Adipose tissue (tissue), 3 donors: Measurements from ENCODE around the gene TLN1. TPM values are rescaled to one million over a fixed set of nuclear protein-coding genes. Genes with fewer than 3 reads are reported as not detected.

Experiments used
- H3K27ac ChIP-seq: one replicate; pipeline ENCODE4 v1.5.1; 2013; ENCODE audit warnings: low read depth, low read length
- WGBS, 3 donors: extraction: QIAGEN DNeasy Blood & Tissue Kit; methylation state at CpG; one replicate each; pipeline ENCODE4 v1.1.7; 2013; 5-methylcytosine and 5-hydroxymethylcytosine counted together
- polyA plus RNA-seq, 3 donors: library from polyadenylated mRNA; stranded (reverse); fragments of 200-250 nt; gene quantifications; one replicate each; pipeline ENCODE4 v1.2.3, GENCODE V29; 2013
- donor health status: healthy with polysubstance abuse.
- donor health status: Bipolar disorder and iron deficiency.
- donor health status: healthy.

The TLN1 gene
- polyA plus RNA-seq, 3 donors, result 72.4 to 310 (median 201) TPM

- no peak overlapping the region for H3K27ac ChIP-seq
- 55 to 66% (median 62%) methylated on average over 15 of the region's 15 CpGs for WGBS, 3 donors
Measured at GRCh38 chr9:35680331-35681105, 51.5 kb downstream of the TLN1 start.

DNA sequence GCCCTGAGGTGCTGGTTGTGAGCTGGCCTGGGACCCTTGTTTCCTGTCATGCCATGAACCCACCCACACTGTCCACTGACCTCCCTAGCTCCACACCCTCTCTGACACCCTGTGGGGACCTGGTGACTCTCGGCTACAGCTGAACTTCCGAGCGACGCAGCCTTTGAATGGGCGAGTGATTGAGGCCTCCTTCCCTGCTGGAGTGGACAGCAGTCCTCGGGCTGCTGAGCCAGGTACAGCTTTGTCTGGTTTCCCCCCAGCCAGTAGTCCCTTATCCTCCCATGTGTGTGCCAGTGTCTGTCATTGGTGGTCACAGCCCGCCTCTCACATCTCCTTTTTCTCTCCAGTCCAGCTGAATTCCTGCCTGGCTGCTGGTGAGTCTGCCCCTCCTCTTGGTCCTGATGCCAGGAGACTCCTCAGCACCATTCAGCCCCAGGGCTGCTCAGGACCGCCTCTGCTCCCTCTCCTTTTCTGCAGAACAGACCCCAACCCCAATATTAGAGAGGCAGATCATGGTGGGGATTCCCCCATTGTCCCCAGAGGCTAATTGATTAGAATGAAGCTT, 52.1 kb downstream of the TLN1 start:
- 90 to 96% (median 92%) methylated on average over 8 of the region's 8 CpGs for WGBS, 3 donors
- H3K27ac ChIP-seq, result no peak overlapping the region

DNA sequence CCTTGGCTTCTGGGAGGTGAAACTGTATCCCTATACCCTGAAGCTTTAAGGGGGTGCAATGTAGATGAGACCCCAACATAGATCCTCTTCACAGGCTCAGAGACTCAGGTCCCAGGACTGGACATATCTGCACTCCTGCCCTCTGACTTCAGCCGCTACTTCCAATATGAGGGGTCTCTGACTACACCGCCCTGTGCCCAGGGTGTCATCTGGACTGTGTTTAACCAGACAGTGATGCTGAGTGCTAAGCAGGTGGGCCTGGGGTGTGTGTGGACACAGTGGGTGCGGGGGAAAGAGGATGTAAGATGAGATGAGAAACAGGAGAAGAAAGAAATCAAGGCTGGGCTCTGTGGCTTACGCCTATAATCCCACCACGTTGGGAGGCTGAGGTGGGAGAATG, 52.9 kb downstream of the TLN1 start:
- WGBS, 3 donors, result 91 to 93% (median 93%) methylated on average over 5 of the region's 5 CpGs
- no peak overlapping the region for H3K27ac ChIP-seq

DNA sequence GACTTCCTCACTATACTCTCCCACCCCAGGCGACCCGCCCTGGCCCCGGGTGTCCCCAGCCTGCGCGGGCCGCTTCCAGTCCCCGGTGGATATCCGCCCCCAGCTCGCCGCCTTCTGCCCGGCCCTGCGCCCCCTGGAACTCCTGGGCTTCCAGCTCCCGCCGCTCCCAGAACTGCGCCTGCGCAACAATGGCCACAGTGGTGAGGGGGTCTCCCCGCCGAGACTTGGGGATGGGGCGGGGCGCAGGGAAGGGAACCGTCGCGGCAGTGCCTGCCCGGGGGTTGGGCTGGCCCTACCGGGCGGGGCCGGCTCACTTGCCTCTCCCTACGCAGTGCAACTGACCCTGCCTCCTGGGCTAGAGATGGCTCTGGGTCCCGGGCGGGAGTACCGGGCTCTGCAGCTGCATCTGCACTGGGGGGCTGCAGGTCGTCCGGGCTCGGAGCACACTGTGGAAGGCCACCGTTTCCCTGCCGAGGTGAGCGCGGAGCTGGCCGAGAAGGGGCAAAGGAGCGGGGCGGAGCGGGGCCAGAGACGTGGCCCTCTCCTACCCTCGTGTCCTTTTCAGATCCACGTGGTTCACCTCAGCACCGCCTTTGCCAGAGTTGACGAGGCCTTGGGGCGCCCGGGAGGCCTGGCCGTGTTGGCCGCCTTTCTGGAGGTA, 56.1 kb downstream of the TLN1 start:
- no peak overlapping the region for H3K27ac ChIP-seq
- 6 to 7% (median 7%) methylated on average over 51 of the region's 51 CpGs for WGBS, 3 donors

DNA sequence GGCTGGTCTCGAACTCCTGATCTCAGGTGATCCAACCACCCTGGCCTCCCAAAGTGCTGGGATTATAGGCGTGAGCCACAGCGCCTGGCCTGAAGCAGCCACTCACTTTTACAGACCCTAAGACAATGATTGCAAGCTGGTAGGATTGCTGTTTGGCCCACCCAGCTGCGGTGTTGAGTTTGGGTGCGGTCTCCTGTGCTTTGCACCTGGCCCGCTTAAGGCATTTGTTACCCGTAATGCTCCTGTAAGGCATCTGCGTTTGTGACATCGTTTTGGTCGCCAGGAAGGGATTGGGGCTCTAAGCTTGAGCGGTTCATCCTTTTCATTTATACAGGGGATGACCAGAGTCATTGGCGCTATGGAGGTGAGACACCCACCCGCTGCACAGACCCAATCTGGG, 56.8 kb downstream of the TLN1 start:
- WGBS, 3 donors, result 44 to 69% (median 45%) methylated on average over 13 of the region's 13 CpGs
- H3K27ac ChIP-seq, result no peak overlapping the region

GRCh38 chr9:35674025-35674361, 58.0 kb downstream of the TLN1 start:
- no peak overlapping the region for H3K27ac ChIP-seq
- 64 to 78% (median 77%) methylated on average over 3 of the region's 3 CpGs for WGBS, 3 donors

- WGBS, 3 donors, result 18 to 70% (median 60%) methylated on average over 10 of the region's 10 CpGs
Measured at GRCh38 chr9:35673132-35674024, 58.6 kb downstream of the TLN1 start, which contains the start of gene CA9. Gene CA9 (plus strand): TSS chr9:35673928. CDS start chr9:35673960, 32 bp downstream.

GRCh38 chr9:35669331-35670145, 62.5 kb downstream of the TLN1 start:
- no peak overlapping the region for H3K27ac ChIP-seq
- 46 to 69% (median 65%) methylated on average over 6 of the region's 6 CpGs for WGBS, 3 donors

More at GRCh38 chr9:35673132-35674024, 58.6 kb downstream of the TLN1 start, which contains the start of gene CA9:
- H3K27ac ChIP-seq, result no peak within 1 kb of the TSS

- no peak overlapping the region for H3K27ac ChIP-seq
- 95 to 97% (median 97%) methylated on average over 3 of the region's 3 CpGs for WGBS, 3 donors
Measured at GRCh38 chr9:35667939-35668338, 64.1 kb downstream of the TLN1 start.

DNA sequence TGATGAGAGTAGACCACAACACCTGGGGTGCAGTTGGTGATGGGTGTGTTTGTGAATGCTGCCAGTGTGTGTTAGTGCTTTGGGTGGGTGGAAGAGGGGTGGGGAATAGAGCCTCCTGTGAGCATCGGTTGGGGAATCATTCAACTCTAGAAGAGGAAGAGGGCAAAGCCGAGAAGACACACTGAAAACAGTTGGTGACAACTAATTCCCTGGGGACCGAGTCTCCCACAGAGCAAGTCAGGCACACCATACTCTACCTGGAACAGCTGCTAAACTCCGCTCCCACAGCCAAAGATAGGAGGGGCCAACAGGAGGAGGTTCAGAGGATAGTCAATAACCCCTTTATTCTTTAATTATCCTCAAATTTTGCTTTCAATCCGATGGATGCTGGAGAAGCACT, 65.4 kb downstream of the TLN1 start:
- H3K27ac ChIP-seq, result no peak overlapping the region
- 87 to 92% (median 89%) methylated on average over 5 of the region's 5 CpGs for WGBS, 3 donors

DNA sequence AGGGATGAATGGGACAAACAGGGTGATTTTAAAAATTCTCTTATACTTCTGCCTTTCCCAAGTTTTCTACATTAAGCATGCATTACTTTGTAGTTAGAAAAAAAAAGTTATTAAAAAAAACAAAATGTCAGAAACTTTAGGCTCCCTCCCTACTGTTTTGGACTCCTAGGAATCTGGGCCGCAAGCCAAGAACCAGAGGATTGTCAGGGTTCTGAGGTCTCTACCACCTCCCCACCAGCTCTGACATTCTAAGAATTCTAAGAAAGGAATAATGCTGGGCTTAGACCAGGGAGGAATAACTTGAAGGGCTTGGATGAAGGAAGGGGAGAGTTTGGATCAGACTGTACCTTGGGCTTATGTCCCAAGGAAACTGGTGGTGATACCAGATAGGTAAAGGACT, 66.0 kb downstream of the TLN1 start:
- WGBS, 3 donors, result 55 to 88% (median 72%) methylated on average over 1 of the region's 1 CpG
- H3K27ac ChIP-seq, result no peak overlapping the region

GRCh38 chr9:35665471-35665818, 66.5 kb downstream of the TLN1 start:
- WGBS, 3 donors, result 19 to 33% (median 27%) methylated on average over 5 of the region's 5 CpGs
- H3K27ac ChIP-seq, result no peak overlapping the region

DNA sequence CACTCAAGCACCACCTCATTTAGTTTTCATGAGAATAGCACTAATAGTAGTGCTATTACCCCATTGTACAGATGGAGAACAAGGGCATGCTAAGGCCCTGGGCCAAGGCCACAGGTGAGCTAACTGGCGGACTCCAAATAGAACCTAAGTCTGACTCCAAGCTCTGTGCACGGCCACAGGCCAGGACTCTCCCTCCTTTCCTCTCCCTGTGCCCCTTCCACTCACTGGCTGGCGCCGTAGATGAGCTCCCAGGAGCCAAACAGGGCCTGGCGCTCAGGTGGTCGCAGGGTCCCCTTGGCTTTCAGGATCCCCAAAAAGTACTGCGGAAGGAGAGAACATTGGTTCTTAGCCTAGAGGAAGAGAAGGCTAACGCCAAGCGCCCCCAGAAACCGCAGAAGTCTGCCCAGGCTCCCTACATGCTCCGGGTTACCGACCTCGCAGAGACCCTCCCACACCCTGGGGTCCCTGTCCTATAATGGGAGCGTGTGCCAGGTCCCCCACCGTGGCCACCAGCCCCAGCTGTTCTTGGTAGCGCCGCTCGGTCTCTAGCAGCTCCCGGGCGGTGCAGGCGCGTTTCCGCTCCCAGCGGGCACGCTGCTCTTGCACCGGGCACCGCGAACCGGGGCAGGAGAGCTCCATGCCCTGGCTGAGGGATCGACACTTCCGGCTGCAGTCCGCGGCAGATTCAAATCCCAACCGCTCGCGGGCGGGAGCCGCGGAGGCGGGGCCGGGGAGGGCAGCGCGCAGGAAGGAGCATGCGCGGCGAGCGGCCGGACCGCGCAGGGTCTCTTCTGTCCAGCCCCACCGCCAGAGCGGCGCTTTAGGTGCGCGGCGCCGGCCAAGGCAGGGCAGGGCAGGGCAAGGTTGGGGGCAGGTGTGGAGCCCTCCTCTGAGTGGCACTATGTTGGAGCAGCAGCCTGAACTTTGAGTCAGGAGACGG, 67.2 kb downstream of the TLN1 start, which contains the start of gene ARHGEF39:
TSS of gene ARHGEF39 (minus strand) at position 665 of the 940 bp plus-strand sequence. CDS start at position 639, 26 bp downstream.
- 6% methylated on average over 58 of the region's 58 CpGs for WGBS, 3 donors
- H3K27ac ChIP-seq, result no peak within 1 kb of the TSS

- WGBS, 3 donors, result 82 to 89% (median 86%) methylated on average over 7 of the region's 7 CpGs
- no peak overlapping the region for H3K27ac ChIP-seq
Measured at GRCh38 chr9:35662437-35662836, 69.6 kb downstream of the TLN1 start.

DNA sequence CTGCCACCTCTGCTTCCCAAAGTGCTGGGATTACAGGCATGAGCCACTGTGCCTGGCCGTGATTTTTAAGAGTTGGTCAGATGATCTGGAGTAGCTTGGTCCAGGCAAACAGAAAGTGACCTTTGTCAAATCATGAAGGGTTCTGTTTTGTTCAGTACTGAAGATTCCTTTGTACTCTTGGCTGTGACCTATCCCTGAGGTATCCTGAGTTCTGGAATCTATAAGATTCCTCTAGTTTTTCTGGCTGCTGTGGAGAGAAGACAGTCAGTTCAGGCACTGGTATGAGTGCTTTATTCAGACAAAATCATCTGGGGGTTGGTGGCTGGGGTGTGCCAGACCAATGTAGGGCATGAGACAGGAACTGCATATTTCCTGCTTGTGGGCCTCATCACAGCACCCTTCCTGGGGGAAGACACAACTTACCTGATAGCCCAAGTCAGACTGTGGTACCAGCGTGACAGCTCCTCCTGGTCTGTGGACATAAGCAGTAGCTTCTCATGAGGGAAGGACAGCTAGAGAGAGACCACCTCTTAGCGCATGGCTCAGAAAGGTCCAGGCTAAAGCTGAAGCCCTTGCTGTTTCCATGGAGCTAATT, 70.1 kb downstream of the TLN1 start:
- WGBS, 3 donors, result 67 to 69% (median 68%) methylated on average over 3 of the region's 3 CpGs
- H3K27ac ChIP-seq, result no peak overlapping the region

- 17 to 64% (median 53%) methylated on average over 9 of the region's 9 CpGs for WGBS, 3 donors
- no peak overlapping the region for H3K27ac ChIP-seq
Measured at GRCh38 chr9:35660966-35661415, 71.0 kb downstream of the TLN1 start.
